SK-N-SH treated with all-trans-retinoic acid at 6 μM for 48 hours (cell line): ENCODE results near the gene TRMT2B.

Experiments
- BACH2 ChIP-seq: fragments of 250-450 bp; sonication (Bioruptor Pico); IDR thresholded peaks from 2 replicates; pipeline ENCODE4 v1.9.0; 2021; ENCODE audit warnings: mild to moderate bottlenecking, borderline replicate concordance
- ZC3H10 ChIP-seq: fragments of 250-450 bp; sonication (Bioruptor Pico); IDR thresholded peaks from 2 replicates; pipeline ENCODE4 v1.5.1; 2021; ENCODE audit warnings: mild to moderate bottlenecking, moderate library complexity
- ZNF8 ChIP-seq: fragments of 450-650 bp; formaldehyde crosslinking; IDR thresholded peaks from 2 replicates; pipeline ENCODE4 v1.5.0; 2020; ENCODE audit warnings: mild to moderate bottlenecking, moderate library complexity
- TF ChIP-seq, protein P1 (sequence below): fragments of 250-450 bp; sonication (Bioruptor Pico); IDR thresholded peaks from 2 replicates; pipeline ENCODE4 v1.5.0; 2020; ENCODE audit warnings: mild to moderate bottlenecking, moderate library complexity

DNA sequence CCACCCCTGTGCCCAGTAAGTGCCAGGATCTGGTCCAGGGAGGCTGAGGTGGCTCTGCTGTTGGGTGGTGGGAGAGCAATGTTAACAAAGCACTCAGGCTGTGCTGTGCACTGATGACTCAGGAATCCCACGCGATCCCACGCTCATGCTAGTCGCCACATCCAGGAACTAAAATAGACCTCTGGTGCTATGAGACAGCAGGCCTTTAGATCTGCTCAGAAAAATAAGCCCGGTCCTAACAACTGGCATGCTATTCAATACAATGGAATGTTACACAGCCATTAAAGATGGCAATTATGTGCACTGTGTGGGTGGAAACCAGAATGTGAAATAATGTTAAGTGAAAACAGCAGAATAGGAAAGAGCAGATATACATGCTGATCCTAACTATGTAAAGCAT lies 56.4 kb downstream of the TRMT2B start:
- TF ChIP-seq ZNF8, result no peak
- no peak for TF ChIP-seq ZC3H10 (CRISPR knock-in tag)
- TF ChIP-seq, protein P1, sequence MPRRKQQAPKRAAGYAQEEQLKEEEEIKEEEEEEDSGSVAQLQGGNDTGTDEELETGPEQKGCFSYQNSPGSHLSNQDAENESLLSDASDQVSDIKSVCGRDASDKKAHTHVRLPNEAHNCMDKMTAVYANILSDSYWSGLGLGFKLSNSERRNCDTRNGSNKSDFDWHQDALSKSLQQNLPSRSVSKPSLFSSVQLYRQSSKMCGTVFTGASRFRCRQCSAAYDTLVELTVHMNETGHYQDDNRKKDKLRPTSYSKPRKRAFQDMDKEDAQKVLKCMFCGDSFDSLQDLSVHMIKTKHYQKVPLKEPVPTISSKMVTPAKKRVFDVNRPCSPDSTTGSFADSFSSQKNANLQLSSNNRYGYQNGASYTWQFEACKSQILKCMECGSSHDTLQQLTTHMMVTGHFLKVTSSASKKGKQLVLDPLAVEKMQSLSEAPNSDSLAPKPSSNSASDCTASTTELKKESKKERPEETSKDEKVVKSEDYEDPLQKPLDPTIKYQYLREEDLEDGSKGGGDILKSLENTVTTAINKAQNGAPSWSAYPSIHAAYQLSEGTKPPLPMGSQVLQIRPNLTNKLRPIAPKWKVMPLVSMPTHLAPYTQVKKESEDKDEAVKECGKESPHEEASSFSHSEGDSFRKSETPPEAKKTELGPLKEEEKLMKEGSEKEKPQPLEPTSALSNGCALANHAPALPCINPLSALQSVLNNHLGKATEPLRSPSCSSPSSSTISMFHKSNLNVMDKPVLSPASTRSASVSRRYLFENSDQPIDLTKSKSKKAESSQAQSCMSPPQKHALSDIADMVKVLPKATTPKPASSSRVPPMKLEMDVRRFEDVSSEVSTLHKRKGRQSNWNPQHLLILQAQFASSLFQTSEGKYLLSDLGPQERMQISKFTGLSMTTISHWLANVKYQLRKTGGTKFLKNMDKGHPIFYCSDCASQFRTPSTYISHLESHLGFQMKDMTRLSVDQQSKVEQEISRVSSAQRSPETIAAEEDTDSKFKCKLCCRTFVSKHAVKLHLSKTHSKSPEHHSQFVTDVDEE, result no peak
- no peak for TF ChIP-seq BACH2 (CRISPR knock-in tag)
